ENCODE results near the gene ACOXL.

The ACOXL gene

GRCh38 chr2:110755491-110756078 is 23.2 kb downstream of the ACOXL start:
- TF ChIP-seq CTCF (IDR thresholded peaks at IDR 0.05): peak; percentile 56

GRCh38 chr2:110759411-110759810 is 27.0 kb downstream of the ACOXL start:
- TF ChIP-seq CTCF (IDR thresholded peaks at IDR 0.05): no peak

DNA sequence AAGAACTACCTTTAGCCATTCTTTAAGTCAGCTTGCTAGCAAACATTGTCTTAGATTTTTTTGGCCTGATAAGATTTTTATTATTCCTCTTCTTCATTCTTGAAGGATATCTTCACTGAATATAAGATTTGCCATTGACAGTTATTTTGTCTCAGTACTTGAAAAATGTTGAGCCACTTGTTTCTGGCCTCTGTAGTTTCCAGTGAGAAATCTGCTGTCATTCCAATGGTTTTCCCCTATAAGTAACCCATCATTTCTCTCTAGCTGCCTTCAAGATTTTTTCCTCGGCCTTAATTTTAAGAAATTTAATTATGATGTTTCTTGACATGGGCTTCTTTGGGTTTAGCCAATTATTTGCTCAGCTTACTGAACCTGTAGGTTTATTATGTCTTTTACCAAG is 32.6 kb downstream of the ACOXL start:
- TF ChIP-seq CTCF (IDR thresholded peaks at IDR 0.05): no peak

GRCh38 chr2:110766291-110766690 is 33.9 kb downstream of the ACOXL start:
- no peak for TF ChIP-seq CTCF (IDR thresholded peaks at IDR 0.05)

DNA sequence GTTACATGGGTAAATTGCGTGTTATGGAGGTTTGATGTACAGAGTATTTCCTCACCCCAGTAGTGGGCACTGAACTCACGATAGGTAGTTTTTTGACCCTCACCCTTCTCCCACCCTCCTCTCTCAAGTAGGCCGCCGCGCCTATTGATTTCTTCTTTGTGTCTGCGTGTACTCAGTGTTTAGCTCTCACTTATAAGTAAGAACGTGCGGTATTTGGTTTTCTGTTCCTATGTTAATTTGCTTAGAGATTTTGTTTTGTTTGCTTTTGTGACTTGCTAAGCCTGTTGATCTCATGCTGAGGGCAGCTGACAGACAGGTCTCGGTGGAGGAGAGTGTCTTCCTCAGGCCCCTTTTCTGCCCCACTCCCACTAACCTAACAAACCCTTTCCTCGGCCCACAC is 36.2 kb downstream of the ACOXL start:
- no peak for TF ChIP-seq CTCF (IDR thresholded peaks at IDR 0.05)

DNA sequence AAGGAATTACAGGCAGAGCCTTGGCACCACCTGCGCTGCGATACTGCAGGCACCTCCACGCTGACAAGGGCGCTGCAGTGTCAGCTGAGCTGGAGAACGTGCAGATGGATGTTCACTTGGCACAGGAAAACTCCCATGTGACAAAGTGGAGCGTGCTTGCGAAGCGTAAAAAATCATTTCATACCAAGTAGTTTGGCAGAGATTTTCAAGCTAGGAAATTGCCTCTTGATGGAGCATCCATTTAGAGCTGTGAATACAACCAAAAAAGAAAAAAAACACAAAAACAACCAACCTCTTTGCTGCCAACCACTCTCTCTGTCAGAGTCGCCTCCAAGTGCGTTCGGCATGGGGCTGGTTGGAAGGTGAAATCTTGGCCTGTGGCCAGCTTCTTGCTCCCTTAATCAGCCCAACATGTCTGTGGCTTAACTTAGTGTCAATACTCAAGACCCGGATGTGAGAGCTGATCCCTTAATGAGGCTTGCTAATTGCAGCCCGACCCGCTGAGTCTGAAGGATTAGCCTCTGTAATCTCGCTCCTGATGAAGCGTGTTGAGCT is 38.1 kb downstream of the ACOXL start:
- TF ChIP-seq CTCF (IDR thresholded peaks at IDR 0.05): no peak

- TF ChIP-seq CTCF (IDR thresholded peaks at IDR 0.05): no peak
These were observed 38.6 kb downstream of the ACOXL start for GRCh38 chr2:110770959-110771431.

Measured in LNCAP (cell line).